ENCODE results near the gene COL23A1.

Gene COL23A1

GRCh38 chr5:178547753-178548415 is 42.3 kb downstream of the COL23A1 start:
- H3K36me3 ChIP-seq (replicated peaks; ENCODE audit: insufficient read depth, low read length) = no peaks in the 10 kb centered on the region
- H3K4me3 ChIP-seq (ENCODE audit: low read length) = no peak overlapping the region
- no peaks in the 10 kb centered on the region for H3K4me1 ChIP-seq (ENCODE audit: low read length)
- no peak overlapping the region for H2AFZ ChIP-seq (ENCODE audit: low read length)
- H3K9ac ChIP-seq (ENCODE audit: low read length) = no peak overlapping the region
- no peak overlapping the region for H3K4me2 ChIP-seq (ENCODE audit: low read depth, low read length)
- TF ChIP-seq, protein P1, sequence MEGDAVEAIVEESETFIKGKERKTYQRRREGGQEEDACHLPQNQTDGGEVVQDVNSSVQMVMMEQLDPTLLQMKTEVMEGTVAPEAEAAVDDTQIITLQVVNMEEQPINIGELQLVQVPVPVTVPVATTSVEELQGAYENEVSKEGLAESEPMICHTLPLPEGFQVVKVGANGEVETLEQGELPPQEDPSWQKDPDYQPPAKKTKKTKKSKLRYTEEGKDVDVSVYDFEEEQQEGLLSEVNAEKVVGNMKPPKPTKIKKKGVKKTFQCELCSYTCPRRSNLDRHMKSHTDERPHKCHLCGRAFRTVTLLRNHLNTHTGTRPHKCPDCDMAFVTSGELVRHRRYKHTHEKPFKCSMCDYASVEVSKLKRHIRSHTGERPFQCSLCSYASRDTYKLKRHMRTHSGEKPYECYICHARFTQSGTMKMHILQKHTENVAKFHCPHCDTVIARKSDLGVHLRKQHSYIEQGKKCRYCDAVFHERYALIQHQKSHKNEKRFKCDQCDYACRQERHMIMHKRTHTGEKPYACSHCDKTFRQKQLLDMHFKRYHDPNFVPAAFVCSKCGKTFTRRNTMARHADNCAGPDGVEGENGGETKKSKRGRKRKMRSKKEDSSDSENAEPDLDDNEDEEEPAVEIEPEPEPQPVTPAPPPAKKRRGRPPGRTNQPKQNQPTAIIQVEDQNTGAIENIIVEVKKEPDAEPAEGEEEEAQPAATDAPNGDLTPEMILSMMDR (IDR thresholded peaks at IDR 0.05; ENCODE audit: low read length) = no peak
- TF ChIP-seq EZH2phosphoT487 (IDR thresholded peaks at IDR 0.05; ENCODE audit: low read length) (no peak), EZH2 (optimal IDR thresholded peaks at IDR 0.05; ENCODE audit: low read depth, low read length) (no peak)
- H4K20me1 ChIP-seq (ENCODE audit: insufficient read depth, low read length) = no peaks in the 10 kb centered on the region
- no peaks in the 10 kb centered on the region for H3K9me2 ChIP-seq (replicated peaks; ENCODE audit: insufficient read depth, low read length)
- no peaks in the 10 kb centered on the region for H3K9me3 ChIP-seq (replicated peaks; ENCODE audit: insufficient read depth, low read length)
- peaks cover 41% of the 10 kb centered on the region for H3K27me3 ChIP-seq (replicated peaks; ENCODE audit: insufficient read depth, low read length)
- no peaks in the 10 kb centered on the region for H3K79me2 ChIP-seq (ENCODE audit: low read length)
- no peak for DNase-seq
- no peak overlapping the region for H3K27ac ChIP-seq (ENCODE audit: low read length)
- no peaks in the 10 kb centered on the region for H3F3A ChIP-seq (ENCODE audit: insufficient read depth, low read length)

- no peak for DNase-seq
- no peaks in the 10 kb centered on the region for H3K79me2 ChIP-seq (ENCODE audit: low read length)
- no peaks in the 10 kb centered on the region for H3K9me3 ChIP-seq (replicated peaks; ENCODE audit: insufficient read depth, low read length)
- H2AFZ ChIP-seq (ENCODE audit: low read length) = no peak overlapping the region
- no peak overlapping the region for H3K9ac ChIP-seq (ENCODE audit: low read length)
- no peaks in the 10 kb centered on the region for H4K20me1 ChIP-seq (ENCODE audit: insufficient read depth, low read length)
- peaks cover 42% of the 10 kb centered on the region for H3K27me3 ChIP-seq (replicated peaks; ENCODE audit: insufficient read depth, low read length)
- no peak overlapping the region for H3K4me3 ChIP-seq (ENCODE audit: low read length)
- no peak overlapping the region for H3K4me2 ChIP-seq (ENCODE audit: low read depth, low read length)
- H3K36me3 ChIP-seq (replicated peaks; ENCODE audit: insufficient read depth, low read length) = no peaks in the 10 kb centered on the region
- H3K4me1 ChIP-seq (ENCODE audit: low read length) = no peaks in the 10 kb centered on the region
- TF ChIP-seq, protein P1 (IDR thresholded peaks at IDR 0.05; ENCODE audit: low read length) = no peak
- TF ChIP-seq EZH2phosphoT487 (IDR thresholded peaks at IDR 0.05; ENCODE audit: low read length) (no peak), EZH2 (optimal IDR thresholded peaks at IDR 0.05; ENCODE audit: low read depth, low read length) (no peak)
- H3K27ac ChIP-seq (ENCODE audit: low read length) = no peak overlapping the region
- H3F3A ChIP-seq (ENCODE audit: insufficient read depth, low read length) = no peaks in the 10 kb centered on the region
- H3K9me2 ChIP-seq (replicated peaks; ENCODE audit: insufficient read depth, low read length) = no peaks in the 10 kb centered on the region
Measured at GRCh38 chr5:178547052-178547666, 43.0 kb downstream of the COL23A1 start.

DNA sequence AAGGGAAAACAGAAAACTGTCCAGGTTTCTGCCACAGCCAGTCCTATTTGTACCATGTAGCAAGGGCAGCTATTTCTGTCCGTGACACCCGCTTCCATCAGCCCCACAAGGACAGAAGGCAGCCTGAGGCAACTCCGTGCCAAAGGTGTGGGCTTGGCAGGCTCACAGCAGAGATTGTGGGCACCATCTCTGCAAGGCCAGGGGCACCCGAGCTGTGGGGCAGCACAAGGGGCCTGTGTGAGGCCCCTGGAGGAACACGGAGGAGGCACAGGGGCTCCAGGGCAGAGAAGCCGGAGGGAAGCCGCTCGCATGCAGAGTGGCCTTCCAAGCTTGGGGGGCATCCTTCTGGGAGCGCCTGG is 43.5 kb downstream of the COL23A1 start:
- TF ChIP-seq EZH2 (optimal IDR thresholded peaks at IDR 0.05; ENCODE audit: low read depth, low read length) = no peak
- TF ChIP-seq, protein P1 (IDR thresholded peaks at IDR 0.05; ENCODE audit: low read length) = no peak
- TF ChIP-seq EZH2phosphoT487 (IDR thresholded peaks at IDR 0.05; ENCODE audit: low read length) = no peak
- no peaks in the 10 kb centered on the region for H3F3A ChIP-seq (ENCODE audit: insufficient read depth, low read length)
- H3K4me2 ChIP-seq (ENCODE audit: low read depth, low read length) = no peak overlapping the region
- no peaks in the 10 kb centered on the region for H3K36me3 ChIP-seq (replicated peaks; ENCODE audit: insufficient read depth, low read length)
- peaks cover 37% of the 10 kb centered on the region for H3K27me3 ChIP-seq (replicated peaks; ENCODE audit: insufficient read depth, low read length)
- no peak for DNase-seq
- no peaks in the 10 kb centered on the region for H3K79me2 ChIP-seq (ENCODE audit: low read length)
- no peaks in the 10 kb centered on the region for H3K9me2 ChIP-seq (replicated peaks; ENCODE audit: insufficient read depth, low read length)
- H3K9ac ChIP-seq (ENCODE audit: low read length) = no peak overlapping the region
- no peaks in the 10 kb centered on the region for H3K4me1 ChIP-seq (ENCODE audit: low read length)
- H3K9me3 ChIP-seq (replicated peaks; ENCODE audit: insufficient read depth, low read length) = no peaks in the 10 kb centered on the region
- H2AFZ ChIP-seq (ENCODE audit: low read length) = no peak overlapping the region
- no peak overlapping the region for H3K27ac ChIP-seq (ENCODE audit: low read length)
- H4K20me1 ChIP-seq (ENCODE audit: insufficient read depth, low read length) = no peaks in the 10 kb centered on the region
- H3K4me3 ChIP-seq (ENCODE audit: low read length) = no peak overlapping the region

Data from MM.1S (cell line).